ENCODE data around the gene INTS11.

Gene INTS11

GRCh38 chr1:1309251-1310108 lies 15.0 kb downstream of the INTS11 start:
- Histone ChIP-seq H4K12ac (ENCODE audit: low read depth, low read length) (peak overlapping the region; percentile 79), H3K27me3 (ENCODE audit: insufficient read depth, low read length) (no peaks in the 10 kb centered on the region), H3K9ac (ENCODE audit: low read length) (peak overlapping the region; percentile 88), H2BK5ac (ENCODE audit: low read depth, low read length, poor library complexity) (peak overlapping the region; percentile 78), H3K4ac (ENCODE audit: low read depth, low read length) (peak overlapping the region; percentile 70), H4K8ac (ENCODE audit: low read depth, low read length) (peak overlapping the region; percentile 67), H3K4me2 (ENCODE audit: low read length) (peak overlapping the region; percentile 91), H3K36me3 (ENCODE audit: control insufficient read depth in 1 of 2, insufficient read depth in 2 of 2, low read length in 2 of 2) (peaks cover 49 to 50% of the 10 kb centered on the region in 2 experiments), H3K9me3 (ENCODE audit: insufficient read depth, low read depth, low read length) (no peaks in the 10 kb centered on the region), H3K79me2 (ENCODE audit: control insufficient read depth, insufficient read depth, low read length, poor library complexity) (peaks cover 24% of the 10 kb centered on the region), H2AFZ (ENCODE audit: insufficient read depth, low read length, poor library complexity) (peak overlapping the region; percentile 24), H4K91ac (ENCODE audit: low read depth, low read length) (peak overlapping the region; percentile 87), H3K14ac (ENCODE audit: low read length) (peak overlapping the region; percentile 92), H2BK120ac (ENCODE audit: insufficient read depth, low read length, poor library complexity) (peak overlapping the region; percentile 64), H3K27ac (ENCODE audit: low read depth, low read length) (peak overlapping the region; percentile 75), H3K79me1 (ENCODE audit: low read length) (peaks cover 26% of the 10 kb centered on the region), H3K18ac (ENCODE audit: low read length) (peak overlapping the region; percentile 92), H2BK12ac (ENCODE audit: low read length) (peak overlapping the region; percentile 2), H3K23ac (ENCODE audit: low read length) (no peak overlapping the region), H2AK5ac (ENCODE audit: low read length) (peak overlapping the region; percentile 73), H3K4me3 (ENCODE audit: low read depth, low read length) (peak overlapping the region; percentile 92), H3K4me1 (ENCODE audit: control insufficient read depth in 1 of 2, insufficient read depth in 2 of 2, low read length in 2 of 2) (peaks cover 32 to 38% of the 10 kb centered on the region in 2 experiments)
- WGBS (ENCODE audit: extremely low coverage, insufficient coverage, insufficient read length), result no CpG with 5 or more reads among the region's 57 CpGs
- peak; percentile 59 to 69 for DNase-seq

GRCh38 chr1:1308756-1309250 lies 15.7 kb downstream of the INTS11 start:
- Histone ChIP-seq H4K8ac (ENCODE audit: low read depth, low read length) (peak overlapping the region; percentile 67), H3K79me1 (ENCODE audit: low read length) (peaks cover 28% of the 10 kb centered on the region), H3K27ac (ENCODE audit: low read depth, low read length) (peak overlapping the region; percentile 75), H4K12ac (ENCODE audit: low read depth, low read length) (peak overlapping the region; percentile 79), H2BK12ac (ENCODE audit: low read length) (no peak overlapping the region), H3K79me2 (ENCODE audit: control insufficient read depth, insufficient read depth, low read length, poor library complexity) (peaks cover 26% of the 10 kb centered on the region), H3K4ac (ENCODE audit: low read depth, low read length) (peak overlapping the region; percentile 70), H3K27me3 (ENCODE audit: insufficient read depth, low read length) (no peaks in the 10 kb centered on the region), H2AFZ (ENCODE audit: insufficient read depth, low read length, poor library complexity) (peak overlapping the region; percentile 58), H3K4me1 (ENCODE audit: control insufficient read depth in 1 of 2, insufficient read depth in 2 of 2, low read length in 2 of 2) (peaks cover 39 to 44% of the 10 kb centered on the region in 2 experiments), H2BK5ac (ENCODE audit: low read depth, low read length, poor library complexity) (peak overlapping the region; percentile 78), H3K14ac (ENCODE audit: low read length) (peak overlapping the region; percentile 92), H3K4me2 (ENCODE audit: low read length) (peak overlapping the region; percentile 91), H4K91ac (ENCODE audit: low read depth, low read length) (peak overlapping the region; percentile 87), H3K9me3 (ENCODE audit: insufficient read depth, low read depth, low read length) (no peaks in the 10 kb centered on the region), H3K23ac (ENCODE audit: low read length) (no peak overlapping the region), H3K18ac (ENCODE audit: low read length) (peak overlapping the region; percentile 92), H3K9ac (ENCODE audit: low read length) (peak overlapping the region; percentile 88), H3K36me3 (ENCODE audit: control insufficient read depth in 1 of 2, insufficient read depth in 2 of 2, low read length in 2 of 2) (peaks cover 43 to 44% of the 10 kb centered on the region in 2 experiments), H2AK5ac (ENCODE audit: low read length) (peak overlapping the region; percentile 73), H3K4me3 (ENCODE audit: low read depth, low read length) (peak overlapping the region; percentile 92), H2BK120ac (ENCODE audit: insufficient read depth, low read length, poor library complexity) (peak overlapping the region; percentile 64)
- no peak for DNase-seq
- WGBS (ENCODE audit: extremely low coverage, insufficient coverage, insufficient read length), result no CpG with 5 or more reads among the region's 66 CpGs

GRCh38 chr1:1307923-1308755 lies 16.3 kb downstream of the INTS11 start, which contains the start of the genes ACAP3 and PUSL1:
TSS of gene ACAP3 (minus strand) at chr1:1307930. CDS start at chr1:1307815, 115 bp downstream.
TSS of gene PUSL1 (plus strand) at chr1:1308597. CDS start at chr1:1308644, 47 bp downstream.
- Histone ChIP-seq H4K12ac (ENCODE audit: low read depth, low read length) (peak within 1 kb of the TSS; percentile 88), H3K4me2 (ENCODE audit: low read length) (peak within 1 kb of the TSS; percentile 91), H3K4ac (ENCODE audit: low read depth, low read length) (peak within 1 kb of the TSS; percentile 70), H3K23ac (ENCODE audit: low read length) (no peak within 1 kb of the TSS), H3K79me2 (ENCODE audit: control insufficient read depth, insufficient read depth, low read length, poor library complexity) (peaks cover 26% of the 10 kb centered on the region), H3K9me3 (ENCODE audit: insufficient read depth, low read depth, low read length) (no peaks in the 10 kb centered on the region), H3K4me3 (ENCODE audit: low read depth, low read length) (peak within 1 kb of the TSS; percentile 92), H3K9ac (ENCODE audit: low read length) (peak within 1 kb of the TSS; percentile 88), H3K79me1 (ENCODE audit: low read length) (peaks cover 28% of the 10 kb centered on the region), H3K4me1 (ENCODE audit: control insufficient read depth in 1 of 2, insufficient read depth in 2 of 2, low read length in 2 of 2) (peaks cover 43 to 48% of the 10 kb centered on the region in 2 experiments), H3K18ac (ENCODE audit: low read length) (peak within 1 kb of the TSS; percentile 92), H3K14ac (ENCODE audit: low read length) (peak within 1 kb of the TSS; percentile 93), H2AK5ac (ENCODE audit: low read length) (peak within 1 kb of the TSS; percentile 73), H2AFZ (ENCODE audit: insufficient read depth, low read length, poor library complexity) (peak within 1 kb of the TSS; percentile 70), H4K8ac (ENCODE audit: low read depth, low read length) (peak within 1 kb of the TSS; percentile 80), H3K36me3 (ENCODE audit: control insufficient read depth in 1 of 2, insufficient read depth in 2 of 2, low read length in 2 of 2) (peaks cover 36 to 37% of the 10 kb centered on the region in 2 experiments), H4K91ac (ENCODE audit: low read depth, low read length) (peak within 1 kb of the TSS; percentile 97), H2BK120ac (ENCODE audit: insufficient read depth, low read length, poor library complexity) (peak within 1 kb of the TSS; percentile 86), H3K27me3 (ENCODE audit: insufficient read depth, low read length) (no peaks in the 10 kb centered on the region), H3K27ac (ENCODE audit: low read depth, low read length) (peak within 1 kb of the TSS; percentile 94), H2BK12ac (ENCODE audit: low read length) (peak within 1 kb of the TSS; percentile 2), H2BK5ac (ENCODE audit: low read depth, low read length, poor library complexity) (peak within 1 kb of the TSS; percentile 85)
- no CpG with 5 or more reads among the region's 131 CpGs for WGBS (ENCODE audit: extremely low coverage, insufficient coverage, insufficient read length)
- peak; percentile 82 to 92 for DNase-seq
